H7 (cell line): ENCODE data around the gene COX8A. TPM values are rescaled to one million over a fixed set of nuclear protein-coding genes. Genes with fewer than 3 reads are reported as not detected.

ENCODE experiments used
- DNase-seq: peaks from one replicate; pipeline ENCODE4 v3.0.0; 2012
- H3K27me3 ChIP-seq: 2 replicates; pipeline ENCODE4 v1.6.0; 2011; ENCODE audit warnings: mild to moderate bottlenecking, low read length; ENCODE audit not compliant: control insufficient read depth, insufficient read depth
- H3K36me3 ChIP-seq: replicated peaks from 2 replicates; pipeline ENCODE4 v1.5.1; 2011; ENCODE audit warnings: low read length; ENCODE audit not compliant: control insufficient read depth, insufficient read depth
- H3K4me3 ChIP-seq: 2 replicates; pipeline ENCODE4 v1.5.1; 2011; ENCODE audit warnings: low read depth, mild to moderate bottlenecking, control low read depth, low read length, moderate library complexity; ENCODE audit not compliant: insufficient read depth
- total RNA-seq: library from RNA; depleted of rRNA; stranded (reverse); fragments of >200 nt; shearing (Covaris generic); gene quantifications from 2 replicates; pipeline ENCODE4 v1.2.3, GENCODE V29; 2014

The COX8A gene
- total RNA-seq, 1 experiment from 2014 or later: 1,175 TPM

DNA sequence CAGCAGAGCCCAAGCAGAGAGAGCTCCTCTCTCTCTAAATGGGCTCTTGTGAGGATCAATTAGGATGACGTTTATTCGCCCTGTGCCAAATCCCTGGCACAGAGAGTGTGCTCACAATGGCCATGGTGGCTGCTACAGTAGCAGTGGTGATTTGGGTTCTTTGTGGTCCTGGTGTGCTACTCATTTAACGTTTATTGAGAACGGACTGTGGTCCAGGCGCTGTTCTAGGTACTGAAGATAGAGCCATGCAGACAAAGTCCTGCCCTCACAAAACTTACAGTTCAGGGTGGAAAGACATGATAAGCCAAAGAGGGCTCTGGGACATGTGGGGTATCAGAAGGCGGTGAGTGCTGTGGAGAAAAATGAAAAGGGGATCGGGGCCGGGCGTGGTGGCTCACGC is 17.1 kb downstream of the COX8A start:
- H3K36me3 ChIP-seq: peaks cover 27% of the 10 kb centered on the region
- DNase-seq: no peak
- H3K4me3 ChIP-seq: no peak overlapping the region
- H3K27me3 ChIP-seq: no peaks in the 10 kb centered on the region

DNA sequence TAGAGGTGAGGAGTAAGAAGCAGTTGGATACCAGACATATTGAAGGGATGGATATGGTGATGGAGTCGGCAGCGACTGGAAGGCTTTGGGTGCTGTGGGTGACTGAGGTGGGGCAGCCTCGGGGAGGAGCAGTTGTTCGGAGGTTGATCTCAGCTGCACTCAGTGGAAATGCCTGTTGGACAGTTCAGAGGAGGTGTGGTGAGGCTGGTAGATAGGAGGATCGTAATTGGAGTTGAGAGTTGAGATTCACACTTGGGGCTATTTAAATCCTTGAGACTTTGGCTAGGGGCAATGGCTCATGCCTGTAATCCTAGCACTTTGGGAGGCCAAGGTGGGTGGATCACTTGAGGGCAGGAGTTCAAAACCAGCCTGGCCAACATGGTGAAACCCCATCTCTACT is 18.7 kb downstream of the COX8A start:
- Histone ChIP-seq H3K4me3 (no peak overlapping the region), H3K27me3 (no peaks in the 10 kb centered on the region), H3K36me3 (peaks cover 28% of the 10 kb centered on the region)
- DNase-seq: no peak

DNA sequence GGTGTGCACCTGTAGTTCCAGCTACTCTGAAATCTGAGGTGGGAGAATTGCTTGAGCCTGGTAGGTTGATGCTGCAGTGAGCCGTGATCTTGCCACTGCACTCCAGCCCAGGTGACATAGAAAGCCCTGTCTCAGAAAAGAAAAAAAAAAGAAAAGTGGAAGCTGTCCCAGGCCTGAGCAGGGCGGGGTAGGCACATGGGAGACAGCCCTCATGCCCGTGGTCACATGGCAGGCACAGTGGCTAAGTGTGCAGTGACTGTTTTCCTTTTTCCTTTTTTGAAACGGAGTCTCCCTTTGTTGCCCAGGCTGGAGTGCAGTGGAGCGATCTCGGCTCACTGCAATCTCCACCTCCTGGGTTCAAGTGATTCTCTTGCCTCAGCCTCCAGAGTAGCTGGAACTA is 19.6 kb downstream of the COX8A start:
- Histone ChIP-seq H3K4me3 (no peak overlapping the region), H3K36me3 (peaks cover 22% of the 10 kb centered on the region), H3K27me3 (no peaks in the 10 kb centered on the region)
- no peak for DNase-seq

DNA sequence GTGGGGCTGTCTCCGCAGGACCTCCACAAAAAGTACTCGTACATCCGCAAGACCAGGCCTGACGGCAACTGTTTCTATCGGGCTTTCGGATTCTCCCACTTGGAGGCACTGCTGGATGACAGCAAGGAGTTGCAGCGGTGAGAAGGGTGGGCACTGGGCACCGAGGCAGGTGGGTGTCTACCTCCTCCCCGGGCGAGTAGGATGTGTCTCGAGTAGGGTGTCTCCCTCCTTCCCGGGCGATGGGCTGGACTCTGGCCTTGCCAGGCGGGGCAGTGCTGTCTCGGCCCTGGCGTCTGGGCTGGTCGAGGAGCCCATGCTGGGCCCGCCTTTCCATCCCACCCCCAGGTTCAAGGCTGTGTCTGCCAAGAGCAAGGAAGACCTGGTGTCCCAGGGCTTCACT is 22.1 kb downstream of the COX8A start:
- H3K36me3 ChIP-seq: peaks cover 9% of the 10 kb centered on the region
- peaks cover 3% of the 10 kb centered on the region; the same call in 1 of the 2 replicates for H3K27me3 ChIP-seq
- peak; percentile 58 for DNase-seq
- no peak overlapping the region for H3K4me3 ChIP-seq

DNA sequence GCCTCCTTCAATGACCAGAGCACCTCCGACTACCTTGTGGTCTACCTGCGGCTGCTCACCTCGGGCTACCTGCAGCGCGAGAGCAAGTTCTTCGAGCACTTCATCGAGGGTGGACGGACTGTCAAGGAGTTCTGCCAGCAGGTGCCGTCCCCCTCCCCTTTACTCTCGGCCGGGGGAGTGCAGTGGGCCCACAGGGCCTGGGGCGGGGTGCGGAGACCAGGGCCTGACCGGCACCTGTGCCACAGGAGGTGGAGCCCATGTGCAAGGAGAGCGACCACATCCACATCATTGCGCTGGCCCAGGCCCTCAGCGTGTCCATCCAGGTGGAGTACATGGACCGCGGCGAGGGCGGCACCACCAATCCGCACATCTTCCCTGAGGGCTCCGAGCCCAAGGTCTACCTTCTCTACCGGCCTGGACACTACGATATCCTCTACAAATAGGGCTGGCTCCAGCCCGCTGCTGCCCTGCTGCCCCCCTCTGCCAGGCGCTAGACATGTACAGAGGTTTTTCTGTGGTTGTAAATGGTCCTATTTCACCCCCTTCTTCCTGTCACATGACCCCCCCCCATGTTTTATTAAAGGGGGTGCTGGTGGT is 22.8 kb downstream of the COX8A start:
- Histone ChIP-seq H3K4me3 (no peak overlapping the region), H3K27me3 (peaks cover 4% of the 10 kb centered on the region; the same call in 1 of the 2 replicates), H3K36me3 (peaks cover 5% of the 10 kb centered on the region)
- DNase-seq: no peak

DNA sequence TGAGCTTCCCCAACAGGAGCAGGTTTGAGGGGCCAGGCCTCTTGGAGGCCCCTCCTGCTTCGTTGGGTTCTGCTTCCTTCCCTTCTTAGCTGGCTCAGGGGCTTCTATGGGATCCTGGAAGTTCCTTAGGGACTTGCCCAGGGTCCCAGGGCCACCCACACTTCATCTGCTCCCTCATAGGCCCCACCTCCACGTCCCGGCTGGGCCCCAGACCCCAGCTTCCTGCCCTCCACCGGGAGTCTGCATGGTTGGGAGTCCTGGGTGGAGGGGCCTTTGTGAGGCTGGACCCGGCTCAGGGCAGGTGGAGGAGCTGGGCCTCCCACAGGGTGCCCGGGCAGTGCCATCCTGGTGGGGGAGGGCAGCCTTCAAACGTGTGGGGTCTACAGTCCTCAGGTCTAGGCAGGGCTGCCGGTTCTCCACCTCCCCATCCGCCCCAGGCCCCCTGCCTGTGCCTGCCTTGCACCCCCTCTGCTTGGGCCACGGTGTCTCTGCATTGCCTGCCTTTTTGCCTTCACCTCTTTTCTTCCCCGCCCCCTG is 23.4 kb downstream of the COX8A start:
- peaks cover 5% of the 10 kb centered on the region for H3K36me3 ChIP-seq
- peak; percentile 77 for DNase-seq
- H3K27me3 ChIP-seq: peaks cover 4% of the 10 kb centered on the region; the same call in 1 of the 2 replicates
- H3K4me3 ChIP-seq: no peak overlapping the region

DNA sequence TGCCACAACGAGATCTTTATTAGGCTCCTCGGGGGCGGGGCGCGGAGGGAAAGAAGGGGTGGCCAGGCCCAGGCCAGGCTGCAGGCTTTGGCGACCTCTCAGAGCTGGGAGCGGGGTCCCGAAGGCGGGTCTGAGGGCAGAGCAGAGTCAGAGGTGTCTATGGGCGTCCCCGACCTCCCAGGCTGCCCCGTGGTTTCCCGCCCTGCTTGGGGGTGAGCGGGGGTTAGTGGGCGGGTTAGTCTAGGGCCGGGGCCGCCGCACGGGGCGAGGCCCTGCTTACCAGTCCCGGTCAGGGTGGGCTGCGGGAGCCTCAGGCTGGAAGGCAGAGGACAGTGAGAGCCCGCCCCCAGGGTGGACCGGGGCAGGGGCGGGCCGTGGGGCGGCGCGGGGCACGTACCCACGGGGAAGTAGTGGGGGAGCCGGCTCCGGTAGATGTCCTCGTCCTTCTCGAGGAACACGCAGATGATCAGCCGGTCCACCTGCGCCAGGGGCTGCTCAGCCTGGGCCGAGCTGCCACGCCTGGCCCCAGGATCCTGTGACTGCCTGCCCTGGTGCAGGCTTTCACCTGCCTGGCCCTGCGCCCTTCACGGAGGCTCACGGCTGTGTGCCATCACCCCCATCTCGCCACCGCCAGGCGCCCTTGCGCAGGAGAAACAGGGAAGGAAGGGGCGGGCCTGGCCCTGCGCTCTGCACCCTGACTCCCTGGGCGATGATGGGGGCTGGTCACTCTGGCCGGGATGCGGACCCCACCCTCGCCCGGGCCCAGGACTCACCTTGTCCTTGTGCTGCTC is 24.3 kb downstream of the COX8A start:
- peaks cover 4% of the 10 kb centered on the region; the same call in 1 of the 2 replicates for H3K27me3 ChIP-seq
- DNase-seq: peak; percentile 93
- peak overlapping the region; percentile 56 for H3K4me3 ChIP-seq
- H3K36me3 ChIP-seq: peaks cover 5% of the 10 kb centered on the region

DNA sequence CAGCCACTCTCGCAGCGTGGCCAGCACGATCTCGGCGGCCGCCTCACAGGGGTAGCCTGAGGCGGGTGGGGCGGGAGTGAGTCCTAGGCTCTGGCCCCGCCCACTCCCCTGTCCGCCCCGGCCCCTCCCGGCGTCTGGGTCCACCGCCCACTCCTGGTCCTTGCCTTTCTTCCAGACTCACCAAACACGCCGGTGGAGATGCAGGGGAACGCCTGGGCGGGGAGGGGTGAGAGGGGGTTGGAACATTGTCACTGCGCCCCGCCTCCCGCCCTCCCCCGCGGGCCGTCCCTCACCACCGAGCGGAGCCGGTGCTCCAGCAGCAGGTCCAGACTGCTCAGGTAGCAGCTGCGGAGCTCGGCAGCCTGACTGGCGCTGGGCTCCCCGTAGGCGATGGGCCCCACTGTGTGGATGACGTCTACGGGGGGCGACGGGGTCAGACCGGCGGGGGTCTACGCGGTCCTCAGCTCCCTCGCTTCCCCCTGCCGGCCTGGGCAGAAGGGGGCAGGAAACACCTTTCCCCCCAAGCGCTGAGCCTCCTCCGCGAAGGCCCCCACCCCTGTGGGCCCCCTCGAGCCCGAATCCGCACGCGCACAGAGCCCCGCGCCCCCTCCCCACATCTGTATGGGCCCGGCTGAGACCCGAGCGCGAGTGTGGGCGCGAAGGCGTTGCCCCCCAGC is 25.1 kb downstream of the COX8A start:
- peak overlapping the region; percentile 56 for H3K4me3 ChIP-seq
- peak; percentile 98 for DNase-seq
- peaks cover 4% of the 10 kb centered on the region; the same call in 1 of the 2 replicates for H3K27me3 ChIP-seq
- peaks cover 5% of the 10 kb centered on the region for H3K36me3 ChIP-seq

DNA sequence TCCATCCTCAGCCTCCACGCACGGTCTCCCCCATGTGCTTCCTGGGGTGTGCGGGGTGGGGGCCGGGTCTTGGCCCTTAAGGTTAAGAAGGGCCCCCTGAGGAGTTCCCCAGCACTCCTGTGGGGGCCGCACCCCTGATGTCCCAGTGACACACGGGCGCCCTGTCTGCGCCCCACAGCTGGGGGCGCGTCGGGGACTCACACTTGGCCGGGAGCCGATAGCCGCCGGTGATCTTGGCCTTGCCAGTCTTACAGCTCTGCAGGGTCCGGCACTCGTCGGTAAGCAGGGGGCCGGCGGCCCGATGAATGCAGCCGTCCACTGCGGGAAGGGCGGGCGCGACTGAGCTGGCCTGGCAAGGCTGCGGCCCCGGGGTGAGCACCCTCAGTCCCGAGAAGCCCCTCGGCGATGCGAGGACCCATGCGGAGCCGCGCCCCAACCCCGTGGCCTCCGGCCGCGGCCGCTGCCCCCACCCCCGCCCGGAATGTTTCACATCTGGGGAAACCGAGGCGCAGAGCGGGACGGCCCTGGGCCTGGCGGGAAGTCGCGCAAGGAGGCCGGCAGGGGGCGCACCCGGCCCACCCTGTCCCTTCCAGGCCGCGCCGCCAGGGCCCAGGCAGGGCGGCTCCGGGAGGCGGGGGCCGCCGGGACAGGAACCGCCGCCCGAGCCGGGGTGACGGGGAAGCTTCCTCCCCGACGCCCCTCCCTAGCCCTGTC is 25.8 kb downstream of the COX8A start:
- peaks cover 4% of the 10 kb centered on the region; the same call in 1 of the 2 replicates for H3K27me3 ChIP-seq
- peak; percentile 99 for DNase-seq
- H3K4me3 ChIP-seq: peak overlapping the region; percentile 56
- peaks cover 5% of the 10 kb centered on the region for H3K36me3 ChIP-seq

DNA sequence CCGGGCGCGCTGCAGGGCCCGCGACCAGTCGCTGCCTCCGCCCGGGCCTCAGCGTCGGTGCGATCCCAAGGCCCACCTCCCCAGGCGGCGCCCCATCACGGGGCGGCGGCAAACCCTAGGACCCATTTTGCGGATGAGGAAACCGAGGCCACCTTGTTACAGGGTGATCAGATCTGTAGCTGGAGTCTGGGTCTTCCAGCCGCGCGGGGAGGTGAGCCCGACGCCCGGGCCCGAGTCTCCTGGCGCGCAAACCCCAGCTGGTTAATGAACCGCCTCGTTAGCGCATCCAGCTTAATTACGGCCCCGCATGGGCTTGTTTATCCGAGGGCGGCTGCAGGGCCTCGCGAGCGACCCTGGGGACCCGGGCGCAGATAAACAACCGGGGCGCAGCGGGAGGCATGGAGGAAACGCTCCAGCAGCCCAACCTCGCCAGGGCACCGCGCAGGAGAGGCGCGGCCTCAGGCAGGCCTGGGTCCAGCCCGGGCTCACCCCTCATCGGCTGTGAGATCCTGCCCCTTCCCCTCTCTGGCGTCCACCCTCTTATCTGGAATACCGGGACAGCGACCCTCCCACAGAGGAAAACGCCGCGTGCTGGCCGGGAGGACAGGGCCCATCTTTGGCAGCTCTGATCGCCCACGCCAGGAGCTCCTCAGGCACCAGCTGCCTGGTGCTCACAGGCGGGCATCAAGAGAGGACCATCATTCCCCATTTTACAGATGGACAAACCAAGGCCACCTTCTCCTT is 26.5 kb downstream of the COX8A start:
- peak; percentile 80 for DNase-seq
- Histone ChIP-seq H3K36me3 (peaks cover 3% of the 10 kb centered on the region), H3K27me3 (peaks cover 6% of the 10 kb centered on the region), H3K4me3 (peak overlapping the region; percentile 28)

DNA sequence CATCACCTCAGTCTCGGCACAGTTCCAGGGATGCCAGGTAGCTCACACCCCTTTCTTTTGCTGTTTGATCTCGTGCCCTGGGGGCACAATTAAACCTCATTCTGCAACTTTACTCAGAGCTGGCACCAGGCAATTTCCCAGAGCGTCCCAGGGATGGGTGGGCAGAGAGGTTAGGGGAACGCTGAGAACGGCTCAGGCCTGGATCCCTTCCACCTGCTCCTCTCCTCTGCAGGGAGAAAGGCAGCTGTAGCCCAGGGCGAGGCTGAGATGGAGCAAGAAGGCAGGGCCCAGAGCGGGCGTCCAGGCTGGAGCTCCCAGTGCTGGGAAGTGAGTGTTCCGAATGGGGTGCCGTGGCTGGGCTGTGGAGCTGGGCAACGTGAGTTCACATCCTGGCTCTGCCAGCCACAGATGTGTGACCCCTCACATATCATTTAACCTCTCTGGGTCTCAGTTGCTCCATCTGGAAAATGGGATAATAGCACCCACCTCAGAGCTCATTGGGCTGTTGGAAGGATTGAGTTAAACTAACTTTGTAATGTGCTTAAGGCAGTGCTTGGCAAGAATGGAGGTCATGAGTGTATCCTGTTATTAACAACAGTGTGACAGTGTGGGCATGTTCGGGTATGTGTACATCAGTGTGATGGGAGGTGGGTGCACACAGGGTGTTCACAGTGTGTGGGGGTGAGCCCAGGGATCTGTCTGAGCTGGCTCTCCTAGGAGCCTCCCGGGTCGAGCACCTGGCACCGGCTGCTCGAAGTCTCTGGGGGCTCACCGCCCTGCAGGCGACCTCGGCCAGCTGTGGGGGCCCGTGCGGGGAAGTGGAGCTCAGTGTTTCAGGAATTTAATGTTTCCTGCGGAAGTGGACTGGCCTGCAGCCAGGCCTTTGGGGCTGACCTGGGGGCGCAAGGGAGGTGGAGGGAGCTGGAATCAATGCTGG is 27.3 kb downstream of the COX8A start:
- no peak overlapping the region for H3K4me3 ChIP-seq
- H3K36me3 ChIP-seq: peaks cover 1% of the 10 kb centered on the region; the same call in 1 of the 2 replicates
- DNase-seq: no peak
- H3K27me3 ChIP-seq: peaks cover 12% of the 10 kb centered on the region

DNA sequence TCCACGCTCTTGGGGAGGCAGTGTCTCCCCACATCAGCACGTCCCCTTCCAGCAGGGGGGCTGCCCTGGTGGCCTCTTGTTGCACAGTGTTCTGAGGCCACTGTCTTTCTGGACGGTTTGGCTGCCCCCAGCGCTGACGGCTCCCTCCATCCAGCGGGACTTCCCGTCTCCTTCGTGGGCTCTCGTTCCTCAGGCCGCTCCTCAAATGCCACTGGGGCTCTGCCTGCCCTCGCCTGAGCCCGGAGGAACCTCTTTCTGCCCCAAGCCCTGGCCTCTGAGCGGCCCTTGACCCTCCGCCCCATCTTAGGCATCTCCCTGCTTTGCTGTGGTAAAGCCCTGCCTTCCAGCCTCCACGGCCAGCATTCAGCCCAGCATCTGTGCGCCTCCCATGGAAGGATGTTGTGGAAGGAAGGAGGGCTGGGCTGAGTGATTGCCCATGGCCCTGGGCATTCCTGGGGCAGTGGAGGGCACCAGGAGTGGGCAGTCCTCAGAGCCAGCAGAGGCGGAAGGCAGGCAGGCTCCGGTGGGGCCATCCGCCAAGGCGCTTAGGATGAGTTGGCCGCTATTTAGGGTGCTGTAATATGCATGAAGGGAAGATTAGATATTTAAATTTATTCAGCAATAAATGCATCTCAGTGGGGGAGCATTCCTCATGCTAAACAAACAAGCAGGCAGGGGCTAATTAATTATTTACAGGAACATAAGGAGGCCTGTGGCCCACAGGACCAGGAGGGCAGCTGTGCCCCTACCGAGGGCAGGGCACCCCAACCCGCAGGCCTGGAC is 29.6 kb downstream of the COX8A start:
- no peak for DNase-seq
- no peak overlapping the region for H3K4me3 ChIP-seq
- H3K36me3 ChIP-seq: no peaks in the 10 kb centered on the region
- H3K27me3 ChIP-seq: peaks cover 30% of the 10 kb centered on the region
